GM13976 (cell line): ENCODE measurements around the gene FRMD4A.
A peak's percentile ranks its signal among the peaks of the same experiment; 100 is the strongest.

Experiments
- DNase-seq: peaks from one replicate; pipeline ENCODE4 v3.0.0; 2012; ENCODE audit warnings: low spot score
- CTCF ChIP-seq: IDR thresholded peaks from 2 replicates; pipeline ENCODE4 v1.5.1; 2012; ENCODE audit warnings: borderline replicate concordance, mild to moderate bottlenecking; ENCODE audit not compliant: insufficient read depth; ENCODE audit errors: extremely low read depth, missing control alignments, control extremely low read depth
- in situ Hi-C: fragments of 300-500 bp; cut with MboI; formaldehyde crosslinking; loops from one replicate; pipeline ENCODE4 v1.12.0; 2022; ENCODE audit warnings: low sequenced_read_pairs, mixed read lengths, inconsistent platforms; ENCODE audit not compliant: unreplicated experiment

The FRMD4A gene

GRCh38 chr10:13862546-13863233, 468.0 kb downstream of the FRMD4A start:
- in situ Hi-C loops = no loop called here
- no peak for TF ChIP-seq CTCF
- DNase-seq = no peak

- DNase-seq = no peak
- in situ Hi-C loops = no loop called here
- TF ChIP-seq CTCF = no peak
Measured at GRCh38 chr10:13860886-13861285, 469.8 kb downstream of the FRMD4A start.

DNA sequence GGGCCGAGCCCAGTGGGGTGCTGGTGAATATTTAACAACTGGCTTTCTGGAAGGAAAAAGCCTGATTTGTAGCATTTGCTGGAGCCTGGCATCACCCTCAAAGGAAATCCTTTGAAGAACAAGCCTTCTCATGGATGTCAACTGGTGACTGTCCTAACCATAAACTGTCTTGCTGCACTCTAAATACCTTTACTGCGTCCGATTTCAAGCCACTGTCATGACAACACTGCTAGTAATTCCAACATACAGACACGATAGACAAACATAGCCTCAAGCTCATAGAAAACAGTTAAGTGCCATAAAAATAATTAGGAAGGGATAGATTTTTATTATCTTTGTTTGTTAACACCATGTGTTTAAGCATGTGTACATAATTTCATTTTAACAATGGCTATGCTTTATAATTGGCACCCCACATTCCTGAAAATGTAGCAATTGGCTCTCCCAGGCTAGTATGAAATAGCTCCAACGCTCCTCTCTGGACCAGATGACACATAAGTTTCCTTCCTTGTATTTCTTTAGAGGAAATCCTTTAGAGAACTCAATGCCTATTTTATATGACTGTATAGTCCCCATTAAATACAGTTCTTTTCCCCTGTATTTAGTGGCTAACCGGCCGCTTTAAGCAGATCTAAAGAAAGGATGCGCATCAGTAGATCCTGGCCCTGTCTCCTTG, 470.6 kb downstream of the FRMD4A start:
- in situ Hi-C loops = no loop called here
- TF ChIP-seq CTCF = no peak
- DNase-seq = no peak

GRCh38 chr10:13858709-13859108, 472.0 kb downstream of the FRMD4A start:
- DNase-seq = no peak
- no peak for TF ChIP-seq CTCF
- in situ Hi-C loops = no loop called here

GRCh38 chr10:13857451-13857850, 473.3 kb downstream of the FRMD4A start:
- in situ Hi-C loops = no loop called here

GRCh38 chr10:13853854-13854253, 476.9 kb downstream of the FRMD4A start:
- in situ Hi-C loops = no loop called here
- TF ChIP-seq CTCF = no peak
- DNase-seq = peak; percentile 40

More at GRCh38 chr10:13857451-13857850, 473.3 kb downstream of the FRMD4A start:
- TF ChIP-seq CTCF = no peak
- DNase-seq = no peak
